Peyer's patch (tissue), 4 donors: ENCODE results near the gene OR2AT4. TPM values are rescaled to one million over a fixed set of nuclear protein-coding genes. Genes with fewer than 3 reads are reported as not detected.
"Not testable (repeated sequence)": the region's sequence is repeated elsewhere in the genome, so short reads cannot be mapped to it uniquely, and the experiment has no call there.

Experiments
- DNase-seq, 3 donors: peaks; one replicate each; pipeline ENCODE4 v3.0.0-alpha.2; 2017 to 2019
- H3K27ac ChIP-seq, 4 donors: fragments of 200-600 bp; sonication (generic); one replicate each; pipeline ENCODE4 v1.5.1; 2016 to 2019
- H3K27me3 ChIP-seq, 2 donors: fragments of 200-600 bp; sonication (generic); one replicate each; pipeline ENCODE4 v1.5.1; 2019
- H3K36me3 ChIP-seq, 3 donors: fragments of 200-600 bp; sonication (generic); one replicate each; pipeline ENCODE4 v1.5.1; 2016 to 2019
- H3K4me1 ChIP-seq, 4 donors: fragments of 200-600 bp; sonication (generic); one replicate each; pipeline ENCODE4 v1.5.1; 2016 to 2019
- H3K4me3 ChIP-seq, 4 donors: fragments of 200-600 bp; sonication (generic); 1 replicate in 3 of 4; 2 replicates in 1 of 4; pipeline ENCODE4 v1.5.1; 2016 to 2019; ENCODE audit warnings: mild to moderate bottlenecking in 1 of 4
- H3K9me3 ChIP-seq, 4 donors: fragments of 200-600 bp; sonication (generic); one replicate each; pipeline ENCODE4 v1.5.1; 2016 to 2019; ENCODE audit warnings: mild to moderate bottlenecking in 1 of 4
- CTCF ChIP-seq, 6 experiments: fragments of 450-650 bp in 4 of 6; fragments of 200-600 bp in 2 of 6; sonication (generic) in 1 of 6; IDR thresholded peaks; one replicate each; pipeline ENCODE4 v1.5.1; 2017 to 2019; ENCODE audit warnings: antibody characterized with exemption in 6 of 6, mild to moderate bottlenecking in 3 of 6, moderate library complexity in 1 of 6
- POLR2A ChIP-seq, 2 donors: fragments of 450-650 bp; IDR thresholded peaks; one replicate each; pipeline ENCODE4 v1.5.1; 2017; ENCODE audit warnings: antibody characterized with exemption in 2 of 2, mild to moderate bottlenecking in 2 of 2, moderate library complexity in 2 of 2
- total RNA-seq, 4 donors: library from RNA; depleted of rRNA; stranded (reverse); fragments of >200 nt; gene quantifications; one replicate each; pipeline ENCODE4 v1.1.0, GENCODE V29; 2016

Gene OR2AT4
- total RNA-seq, 4 donors from 2014 or later, result not detected

GRCh38 chr11:75100314-75100713 lies 3.6 kb upstream of the OR2AT4 start:
- H3K36me3 ChIP-seq, result no peaks in the 10 kb centered on the region
- DNase-seq, result no peak

GRCh38 chr11:75099635-75100034 lies 3.0 kb upstream of the OR2AT4 start:
- Histone ChIP-seq H3K27ac (no peak overlapping the region), H3K4me3 (no peak overlapping the region), H3K4me1 (no peaks in the 10 kb centered on the region), H3K9me3 (no peaks in the 10 kb centered on the region), H3K27me3 (no peaks in the 10 kb centered on the region), H3K36me3 (no peaks in the 10 kb centered on the region)
- TF ChIP-seq POLR2A (IDR thresholded peaks at IDR 0.05), result no peak
- no peak for TF ChIP-seq CTCF (IDR thresholded peaks at IDR 0.05)
- no peak for DNase-seq

More at GRCh38 chr11:75100314-75100713, 3.6 kb upstream of the OR2AT4 start:
- TF ChIP-seq CTCF (IDR thresholded peaks at IDR 0.05) (no peak), POLR2A (IDR thresholded peaks at IDR 0.05) (no peak)
- no peaks in the 10 kb centered on the region for H3K27me3 ChIP-seq
- H3K4me3 ChIP-seq, result no peak overlapping the region
- H3K27ac ChIP-seq, result no peak overlapping the region
- H3K4me1 ChIP-seq, result no peaks in the 10 kb centered on the region
- H3K9me3 ChIP-seq, result no peaks in the 10 kb centered on the region

GRCh38 chr11:75098835-75099439 lies 2.3 kb upstream of the OR2AT4 start:
- not testable (repeated sequence) for DNase-seq

GRCh38 chr11:75098181-75098580 lies 1.5 kb upstream of the OR2AT4 start:
- H3K4me3 ChIP-seq, H3K9me3 ChIP-seq, DNase-seq, H3K27ac ChIP-seq, H3K4me1 ChIP-seq, H3K27me3 ChIP-seq, H3K36me3 ChIP-seq: not testable (repeated sequence)

More at GRCh38 chr11:75098835-75099439, 2.3 kb upstream of the OR2AT4 start:
- H3K36me3 ChIP-seq, H3K9me3 ChIP-seq, H3K4me3 ChIP-seq, H3K27ac ChIP-seq, H3K4me1 ChIP-seq, H3K27me3 ChIP-seq: not testable (repeated sequence)

- Histone ChIP-seq H3K4me3 (no peak overlapping the region), H3K36me3 (no peaks in the 10 kb centered on the region), H3K27me3 (no peaks in the 10 kb centered on the region), H3K4me1 (no peaks in the 10 kb centered on the region), H3K27ac (no peak overlapping the region), H3K9me3 (no peaks in the 10 kb centered on the region)
- DNase-seq, result no peak
- TF ChIP-seq POLR2A (IDR thresholded peaks at IDR 0.05), result no peak
- no peak for TF ChIP-seq CTCF (IDR thresholded peaks at IDR 0.05)
These were observed 489 bp upstream of the OR2AT4 start for GRCh38 chr11:75097173-75097557.

GRCh38 chr11:75094382-75094781 lies 2.3 kb downstream of the OR2AT4 start:
- not testable (repeated sequence) for H3K36me3 ChIP-seq, H3K9me3 ChIP-seq, DNase-seq, H3K4me3 ChIP-seq, H3K27me3 ChIP-seq, H3K27ac ChIP-seq, H3K4me1 ChIP-seq

GRCh38 chr11:75090671-75091177 lies 6.0 kb downstream of the OR2AT4 start:
- no peak overlapping the region for H3K4me3 ChIP-seq
- H3K9me3 ChIP-seq, result no peaks in the 10 kb centered on the region
- TF ChIP-seq POLR2A (IDR thresholded peaks at IDR 0.05) (no peak), CTCF (IDR thresholded peaks at IDR 0.05) (no peak)
- no peak overlapping the region for H3K27ac ChIP-seq
- no peak for DNase-seq
- H3K36me3 ChIP-seq, result no peaks in the 10 kb centered on the region
- no peaks in the 10 kb centered on the region for H3K27me3 ChIP-seq
- H3K4me1 ChIP-seq, result no peaks in the 10 kb centered on the region
